Stimulated activated CD8-positive, alpha-beta memory T cell treated with anti-CD3 and anti-CD28 coated beads, Interleukin-12 subunit alpha, Interleukin-12 subunit beta, amount 100 ng/mL, for 24 hours (primary cell): ENCODE results near the gene BCL2.

Source experiments
- DNase-seq: peaks from one replicate; pipeline ENCODE4 v3.0.0-alpha.2; 2020; ENCODE audit errors: extremely low read depth

BCL2 gene

GRCh38 chr18:63309422-63309821, 10.1 kb downstream of the BCL2 start:
- no peak for DNase-seq

- no peak for DNase-seq
These were observed 11.9 kb downstream of the BCL2 start for GRCh38 chr18:63307551-63308200.

DNA sequence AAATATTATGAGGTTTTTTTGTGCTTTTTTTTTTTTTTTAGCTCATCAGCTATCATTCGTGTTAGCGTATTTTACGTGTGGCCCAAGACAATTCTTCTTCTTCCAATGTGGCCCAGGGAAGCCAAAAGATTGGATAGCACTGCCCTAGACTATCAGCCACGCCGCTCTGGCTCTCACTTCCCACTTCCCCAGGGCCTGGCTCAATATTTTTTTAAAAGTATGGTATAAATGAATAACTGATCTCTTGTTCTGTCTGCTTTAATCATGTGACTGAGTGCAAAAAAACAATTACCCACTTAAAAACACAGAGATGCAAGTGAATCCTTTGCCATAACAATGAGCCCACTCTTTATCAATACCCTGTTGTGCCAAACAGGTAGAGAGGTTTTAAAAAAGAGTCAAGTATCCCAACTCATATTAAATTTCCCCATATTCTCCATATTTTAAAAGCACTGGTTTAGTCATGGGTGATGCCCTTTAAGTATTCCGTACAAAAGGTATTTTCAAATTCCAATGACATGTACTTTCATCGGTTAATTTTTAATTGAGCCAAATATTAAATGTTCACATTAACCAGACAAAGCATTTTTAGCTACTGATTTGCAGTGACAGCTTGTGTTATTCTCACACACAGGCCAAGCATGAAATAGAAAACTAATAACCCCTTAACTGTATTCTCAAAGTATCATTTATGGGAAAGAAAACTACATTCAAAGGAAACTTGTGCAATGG, 12.6 kb downstream of the BCL2 start:
- DNase-seq, result no peak

DNA sequence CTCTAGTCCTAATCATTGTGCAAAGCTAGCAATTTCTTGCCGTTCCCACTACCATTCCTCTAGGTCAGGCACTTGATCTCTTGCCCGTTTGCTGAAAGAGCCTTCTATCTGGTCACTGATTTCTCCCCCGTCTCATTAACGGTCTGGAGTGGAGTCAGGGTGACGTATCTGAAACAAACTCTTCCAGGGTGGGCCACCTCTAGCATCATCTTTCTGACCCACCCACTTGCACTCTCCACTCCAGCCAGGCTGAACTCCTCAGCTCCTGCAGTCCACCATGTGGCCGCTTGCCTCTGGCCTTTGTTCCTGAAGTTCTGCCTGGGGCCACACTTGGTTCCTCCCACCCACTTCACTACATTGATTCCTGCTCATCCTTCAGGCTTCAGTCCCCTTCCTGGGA, 13.3 kb downstream of the BCL2 start:
- no peak for DNase-seq

GRCh38 chr18:63303547-63303946, 16.0 kb downstream of the BCL2 start:
- no peak for DNase-seq

DNA sequence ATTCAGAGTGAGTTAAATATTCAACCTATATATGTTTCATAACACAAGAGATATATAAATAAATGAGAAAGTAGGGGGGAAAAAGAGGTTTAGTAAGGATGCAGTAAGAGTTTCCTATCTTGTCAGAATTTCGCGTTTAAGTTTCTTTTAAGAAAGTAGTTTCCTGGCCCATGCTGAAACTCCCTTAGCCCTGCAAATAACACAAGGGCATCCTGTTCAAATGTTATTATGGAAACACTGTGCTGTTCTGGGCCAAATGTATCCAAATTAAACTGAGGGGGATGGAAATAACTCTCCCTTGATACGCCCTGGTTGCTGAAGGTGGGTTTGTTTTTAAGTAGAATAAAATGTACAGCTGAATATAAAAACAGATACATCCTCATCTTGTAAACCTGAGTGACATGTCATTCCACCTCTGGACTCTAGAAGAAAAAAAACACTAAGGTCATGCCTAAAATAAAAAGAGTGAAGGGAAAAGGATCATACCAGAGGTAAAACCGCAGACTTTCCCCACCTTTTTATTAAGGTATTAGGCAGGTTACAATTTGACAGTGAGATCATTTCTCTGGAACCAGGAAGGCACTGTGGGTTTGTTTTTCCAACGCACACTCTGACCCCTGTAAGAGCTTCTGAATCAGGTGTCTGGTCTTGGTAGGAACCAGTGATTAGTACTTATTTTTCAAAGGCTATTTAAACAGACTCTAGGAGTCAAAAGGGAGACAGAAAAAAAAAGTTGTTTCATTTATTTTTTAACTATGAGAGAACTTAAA, 16.7 kb downstream of the BCL2 start:
- DNase-seq, result no peak

DNA sequence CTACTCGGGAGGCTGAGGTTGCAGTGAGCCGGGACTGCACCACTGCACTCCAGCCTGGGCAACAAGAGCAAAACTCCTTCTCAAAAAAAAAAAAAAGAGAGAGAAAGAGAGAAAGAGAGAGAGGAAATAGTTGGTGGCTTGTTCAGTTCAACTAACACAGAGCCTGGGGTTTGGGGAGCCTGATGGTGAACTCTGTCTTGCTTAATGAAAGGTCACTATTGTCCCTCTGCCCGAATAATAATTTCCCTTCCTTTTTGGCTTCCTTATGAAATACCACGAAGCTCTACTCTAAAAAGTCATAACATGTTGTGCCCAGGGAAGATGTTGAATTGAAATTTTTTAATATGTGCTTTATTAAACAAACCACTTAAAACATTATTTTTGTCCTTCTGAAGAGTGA, 17.3 kb downstream of the BCL2 start:
- DNase-seq, result no peak

- no peak for DNase-seq
These were observed 18.1 kb downstream of the BCL2 start for GRCh38 chr18:63301434-63301833.

- DNase-seq, result no peak
These were observed 19.5 kb downstream of the BCL2 start for GRCh38 chr18:63299837-63300745.

DNA sequence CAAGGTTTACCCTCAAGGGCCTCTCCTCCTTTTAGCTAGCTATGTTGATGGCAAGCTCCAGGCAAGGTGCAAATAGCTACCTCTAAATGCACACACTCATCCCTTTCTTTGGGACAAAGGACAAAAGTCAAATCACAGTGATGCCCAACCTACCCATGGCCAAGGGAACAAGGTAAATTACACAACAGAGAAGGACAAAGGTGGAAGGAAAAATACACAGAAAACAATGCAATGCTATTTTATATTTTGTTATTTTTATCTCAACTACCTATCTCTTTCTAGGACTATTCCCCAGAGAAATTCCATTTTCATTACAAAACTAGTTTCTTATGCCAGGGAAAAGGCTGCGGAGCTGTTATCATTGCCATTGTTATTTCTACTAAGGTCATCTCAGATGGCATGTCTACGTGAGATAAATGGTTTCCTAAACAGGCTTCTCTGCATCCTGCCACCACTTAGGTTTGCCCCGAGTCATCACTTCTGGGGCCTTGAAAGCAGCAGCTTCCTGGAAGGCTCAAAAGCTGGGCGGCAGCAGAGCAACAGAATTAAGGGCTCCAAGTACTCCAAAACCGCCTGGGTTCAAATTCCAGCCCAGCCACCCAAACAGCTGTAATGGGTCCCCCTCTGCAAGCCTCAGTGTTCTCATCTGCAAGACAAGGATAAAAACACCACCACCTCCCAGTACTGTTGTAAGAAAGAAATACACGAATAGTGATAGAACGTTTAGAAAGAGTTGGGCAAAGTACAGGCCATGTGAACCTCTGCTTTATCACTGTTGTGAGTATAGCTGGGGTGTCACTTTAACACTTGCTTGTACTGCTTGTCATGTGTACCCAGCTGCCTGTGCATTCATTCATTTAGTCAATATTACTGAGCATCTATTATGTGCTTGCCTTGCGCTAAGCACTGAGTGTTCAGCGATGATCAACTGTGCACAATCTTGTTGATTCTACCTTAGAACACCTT, 20.9 kb downstream of the BCL2 start:
- DNase-seq, result no peak

DNA sequence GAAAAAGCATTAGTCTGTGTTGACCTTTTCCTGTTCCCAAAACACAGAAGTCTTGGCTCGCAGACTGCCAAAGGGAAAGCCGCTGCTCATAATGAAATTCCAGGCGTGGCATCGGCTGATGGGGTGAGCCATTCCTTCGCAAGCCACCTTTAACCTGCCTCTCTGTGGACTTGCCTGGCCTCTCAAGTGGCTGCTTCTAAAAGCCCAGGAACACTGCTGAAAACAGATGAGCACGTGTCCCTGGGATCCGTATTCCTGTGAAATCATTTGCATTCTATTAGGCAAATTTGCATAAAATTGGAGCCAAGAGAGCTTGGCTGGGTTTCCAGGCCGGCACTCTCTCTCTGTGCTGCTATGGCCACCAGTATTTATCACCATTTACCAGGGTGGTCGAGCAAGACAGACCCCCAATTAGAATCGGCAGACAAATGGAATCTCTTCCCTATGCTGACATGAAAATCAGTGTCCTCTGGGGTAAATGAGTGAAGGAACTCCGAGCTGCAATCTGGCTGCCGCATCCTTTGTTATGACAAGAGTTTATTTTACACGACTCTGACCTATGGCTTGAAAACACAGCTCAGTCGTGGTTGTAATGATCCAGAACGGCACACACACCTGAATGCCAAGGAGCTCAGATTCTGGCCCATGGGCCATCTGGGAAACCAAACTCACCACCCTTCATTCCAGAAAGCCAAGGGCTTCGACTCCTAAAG, 21.7 kb downstream of the BCL2 start:
- DNase-seq, result no peak

GRCh38 chr18:63293935-63294334, 25.6 kb downstream of the BCL2 start:
- no peak for DNase-seq

DNA sequence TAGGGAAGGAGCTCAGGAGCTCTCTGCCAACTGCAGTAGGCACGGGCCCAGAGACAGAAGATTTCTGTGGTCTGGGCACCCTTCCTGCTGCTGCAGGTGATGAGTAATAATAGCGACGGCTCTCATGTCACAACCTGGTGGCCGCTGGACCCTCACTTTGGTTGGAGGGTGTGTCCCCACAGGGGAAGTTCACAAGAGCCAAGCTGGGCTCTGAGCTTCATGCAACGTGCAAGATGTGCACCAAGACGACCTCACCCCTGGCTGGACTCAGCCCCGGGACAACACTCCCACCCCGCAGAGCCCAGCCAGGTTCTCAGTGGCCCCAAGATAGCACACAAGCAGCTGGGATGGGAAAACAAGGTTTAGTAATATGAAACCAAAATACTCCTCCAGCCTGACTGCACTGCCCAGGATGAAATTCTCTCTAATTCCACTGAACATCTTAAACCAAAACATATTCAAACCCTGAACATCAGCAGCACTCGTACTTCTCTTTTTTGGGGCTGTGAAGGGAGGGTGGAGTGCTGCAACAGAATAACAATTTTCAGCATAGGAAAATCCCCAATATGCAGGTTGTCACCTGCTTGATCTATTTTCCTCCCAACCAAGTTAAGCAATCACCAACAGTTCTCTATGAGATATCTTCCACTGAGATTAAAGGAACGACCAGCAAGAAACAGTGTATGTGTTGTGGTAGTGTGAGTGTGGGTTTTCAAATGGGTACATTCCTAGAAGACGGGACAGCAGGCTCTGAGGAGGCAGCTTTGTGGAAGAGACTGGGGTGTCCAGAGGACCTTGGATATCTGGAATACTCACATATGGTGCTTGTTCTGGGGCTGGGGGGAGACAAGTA, 26.5 kb downstream of the BCL2 start:
- DNase-seq, result no peak

GRCh38 chr18:63291278-63291677, 28.3 kb downstream of the BCL2 start:
- DNase-seq, result no peak

DNA sequence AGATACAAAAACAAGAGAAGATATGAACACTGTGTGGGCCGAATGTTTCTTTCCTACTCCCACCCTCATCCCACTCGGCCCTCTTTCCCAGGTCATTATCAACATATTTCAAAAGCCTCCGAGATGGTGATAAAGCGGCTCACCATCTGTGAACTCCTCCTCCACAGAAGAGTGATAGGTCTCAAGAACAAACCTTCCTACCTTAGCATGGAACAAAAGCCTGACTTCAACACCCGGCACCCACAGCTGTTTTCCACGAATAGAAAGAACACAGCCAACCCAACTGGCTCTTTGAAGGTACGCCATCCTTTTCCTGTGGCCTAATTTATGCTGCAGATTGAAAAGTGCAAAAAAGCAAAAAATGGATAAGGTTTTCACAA, 28.8 kb downstream of the BCL2 start:
- DNase-seq, result no peak

DNA sequence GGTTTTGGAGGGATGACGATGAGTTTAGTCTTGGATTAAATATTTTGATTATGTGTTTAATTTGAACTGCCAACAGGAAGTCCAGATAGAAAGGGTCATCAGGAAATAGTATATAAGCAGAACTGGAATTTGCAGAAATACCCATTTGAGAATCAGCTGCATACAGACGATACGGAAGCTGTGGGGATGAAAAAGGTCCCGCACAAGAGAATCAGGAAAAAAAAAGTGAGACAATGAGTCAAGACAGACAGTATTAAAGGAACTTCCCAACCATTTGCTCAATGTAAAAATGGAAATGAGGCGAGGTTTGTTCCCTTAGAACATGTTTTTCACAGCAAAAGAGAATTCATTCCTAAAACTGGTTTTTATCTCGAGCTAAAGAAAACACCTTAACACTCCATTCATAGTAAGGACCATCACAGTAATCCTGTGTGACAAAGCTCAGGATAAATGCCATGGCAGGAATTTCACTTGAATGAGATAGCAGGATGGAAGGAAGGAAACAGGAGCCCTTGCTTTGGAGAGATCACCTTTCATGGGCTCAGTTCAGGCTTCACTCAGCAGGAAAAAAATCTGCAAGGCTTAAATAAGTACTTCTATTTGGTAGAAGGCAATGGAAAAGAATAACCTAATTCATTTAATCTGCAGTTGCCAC, 29.3 kb downstream of the BCL2 start:
- no peak for DNase-seq

DNA sequence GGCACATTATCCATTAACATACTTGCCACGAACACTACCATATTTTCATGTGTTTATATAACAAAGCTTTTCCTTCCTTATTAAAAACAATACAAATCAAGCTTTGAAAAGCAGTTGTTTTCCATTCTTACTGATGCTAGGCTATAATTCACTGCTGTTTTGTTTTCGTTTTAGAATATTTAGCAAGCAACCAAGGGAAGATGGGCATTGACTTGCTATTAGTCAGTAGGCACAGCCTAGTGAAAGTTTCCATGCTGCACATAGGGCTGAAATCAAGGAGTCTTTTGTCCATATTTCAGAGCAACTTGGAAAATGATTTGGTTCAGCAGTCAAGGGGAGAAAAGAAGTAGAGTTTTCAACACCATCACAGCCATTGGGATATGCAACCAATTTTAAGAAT, 31.3 kb downstream of the BCL2 start:
- DNase-seq, result no peak

DNA sequence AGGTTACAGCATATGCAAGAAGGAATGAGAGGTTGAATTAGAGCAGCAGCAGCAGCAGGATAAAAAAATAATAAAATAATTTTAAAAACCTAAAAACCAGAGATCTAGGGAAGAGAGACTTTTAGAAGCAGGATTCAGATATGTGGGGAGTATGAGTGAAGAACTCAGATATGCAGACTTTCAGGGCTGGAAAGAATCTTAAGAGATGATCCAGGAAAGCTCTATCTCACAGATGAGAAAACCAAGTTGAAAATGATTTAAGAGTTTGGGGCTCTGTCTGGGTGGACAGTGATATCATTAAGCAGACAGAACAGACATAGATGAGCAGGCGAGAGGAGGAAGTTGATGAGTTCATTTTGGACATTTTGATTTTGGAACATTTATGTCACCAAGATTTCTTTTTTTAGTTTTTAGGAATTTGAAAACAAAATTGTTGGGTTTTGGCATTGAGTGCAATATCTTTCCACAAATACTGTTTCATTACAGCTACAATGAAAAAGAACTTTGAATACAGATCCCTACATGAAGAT, 31.8 kb downstream of the BCL2 start:
- DNase-seq, result no peak
